ENCODE results near the gene EML5. TPM values are rescaled to one million over a fixed set of nuclear protein-coding genes. Genes with fewer than 3 reads are reported as not detected.

Gene EML5
- total RNA-seq, 2 donors from 2014 or later: 8.3 to 17.2 TPM

DNA sequence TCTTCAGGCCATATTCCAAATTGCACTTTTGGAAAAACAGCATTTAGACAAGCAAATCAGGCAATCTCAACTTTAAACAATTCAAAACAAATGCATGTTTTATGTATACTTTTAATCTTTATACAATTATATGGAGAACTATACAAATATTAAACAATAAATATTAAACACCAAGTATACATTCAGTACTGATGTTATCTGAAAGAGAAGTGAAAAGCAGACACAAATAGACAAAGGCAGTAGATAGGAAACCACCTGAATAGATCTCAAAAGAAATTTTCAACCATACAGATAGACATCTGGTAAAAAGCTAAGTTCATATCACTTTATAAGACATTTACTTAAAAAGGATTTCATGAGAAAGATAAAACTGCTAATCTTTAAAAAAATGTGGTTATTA lies 164.7 kb downstream of the EML5 start:
- Histone ChIP-seq H3K9me3 (no peaks in the 10 kb centered on the region), H3K4me1 (replicated peaks) (no peaks in the 10 kb centered on the region), H3K27ac (no peak overlapping the region), H3K27me3 (replicated peaks; ENCODE audit: insufficient read depth) (no peaks in the 10 kb centered on the region), H3K36me3 (no peaks in the 10 kb centered on the region), H3K4me3 (no peak overlapping the region)
- intact Hi-C loops (cut with DNase I): no loop called here
- DNase-seq (ENCODE audit: low spot score): no peak
- TF ChIP-seq POLR2A (IDR thresholded peaks at IDR 0.05): no peak
- TF ChIP-seq, protein P1, sequence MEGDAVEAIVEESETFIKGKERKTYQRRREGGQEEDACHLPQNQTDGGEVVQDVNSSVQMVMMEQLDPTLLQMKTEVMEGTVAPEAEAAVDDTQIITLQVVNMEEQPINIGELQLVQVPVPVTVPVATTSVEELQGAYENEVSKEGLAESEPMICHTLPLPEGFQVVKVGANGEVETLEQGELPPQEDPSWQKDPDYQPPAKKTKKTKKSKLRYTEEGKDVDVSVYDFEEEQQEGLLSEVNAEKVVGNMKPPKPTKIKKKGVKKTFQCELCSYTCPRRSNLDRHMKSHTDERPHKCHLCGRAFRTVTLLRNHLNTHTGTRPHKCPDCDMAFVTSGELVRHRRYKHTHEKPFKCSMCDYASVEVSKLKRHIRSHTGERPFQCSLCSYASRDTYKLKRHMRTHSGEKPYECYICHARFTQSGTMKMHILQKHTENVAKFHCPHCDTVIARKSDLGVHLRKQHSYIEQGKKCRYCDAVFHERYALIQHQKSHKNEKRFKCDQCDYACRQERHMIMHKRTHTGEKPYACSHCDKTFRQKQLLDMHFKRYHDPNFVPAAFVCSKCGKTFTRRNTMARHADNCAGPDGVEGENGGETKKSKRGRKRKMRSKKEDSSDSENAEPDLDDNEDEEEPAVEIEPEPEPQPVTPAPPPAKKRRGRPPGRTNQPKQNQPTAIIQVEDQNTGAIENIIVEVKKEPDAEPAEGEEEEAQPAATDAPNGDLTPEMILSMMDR (IDR thresholded peaks at IDR 0.05): no peak

DNA sequence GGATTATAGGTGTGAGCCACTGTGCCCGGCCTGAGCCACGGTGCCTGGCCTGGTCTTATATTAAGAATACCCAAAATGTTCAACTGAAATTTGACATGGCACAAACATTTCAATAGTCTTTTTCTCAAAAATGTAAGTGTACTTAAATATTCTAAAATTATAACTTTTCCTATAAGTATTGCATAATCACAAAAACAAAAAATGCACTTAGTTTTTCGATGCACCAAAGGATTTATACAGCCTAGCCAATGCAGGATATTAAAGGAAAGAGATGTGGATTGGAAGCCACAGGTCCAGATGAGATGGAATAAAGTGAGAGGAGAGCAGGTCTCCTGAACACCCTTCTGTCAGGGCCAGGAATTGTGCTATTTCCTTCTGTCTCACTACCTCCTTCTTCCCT lies 167.1 kb downstream of the EML5 start:
- Histone ChIP-seq H3K9me3 (no peaks in the 10 kb centered on the region), H3K27me3 (replicated peaks; ENCODE audit: insufficient read depth) (no peaks in the 10 kb centered on the region), H3K27ac (no peak overlapping the region), H3K4me3 (no peak overlapping the region), H3K36me3 (no peaks in the 10 kb centered on the region), H3K4me1 (replicated peaks) (no peaks in the 10 kb centered on the region)
- no peak for DNase-seq (ENCODE audit: low spot score)
- TF ChIP-seq POLR2A (IDR thresholded peaks at IDR 0.05) (no peak), POLR2AphosphoS5 (IDR thresholded peaks at IDR 0.05) (no peak)
- TF ChIP-seq, protein P1 (IDR thresholded peaks at IDR 0.05): no peak
- intact Hi-C loops (cut with DNase I): no loop called here
- 94% methylated on average over 3 of the region's 3 CpGs for WGBS

DNA sequence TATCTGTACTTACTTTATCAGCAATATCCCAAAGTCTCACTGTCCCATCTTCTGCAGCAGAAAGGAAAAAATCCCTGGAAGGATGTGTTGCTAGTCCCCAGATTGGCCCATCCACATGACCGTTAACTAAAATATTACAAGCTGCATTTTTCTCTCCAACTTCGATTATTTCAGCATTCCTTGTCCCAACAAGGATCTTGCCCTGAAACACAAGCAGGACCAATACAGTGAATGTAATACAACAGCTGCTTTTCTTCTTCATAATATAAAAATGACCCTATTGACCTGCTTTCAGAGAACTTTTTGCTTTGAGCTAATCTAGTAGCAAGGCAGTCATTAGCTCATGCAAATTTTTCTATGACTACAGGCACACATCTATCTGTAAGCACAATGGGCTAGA lies 171.7 kb downstream of the EML5 start:
- peaks cover 0 to 2% of the 10 kb centered on the region in 2 donors for H3K36me3 ChIP-seq
- WGBS: 61% methylated on average over 2 of the region's 2 CpGs
- intact Hi-C loops (cut with DNase I): no loop called here
- no peak for DNase-seq (ENCODE audit: low spot score)
- H3K27me3 ChIP-seq (replicated peaks; ENCODE audit: insufficient read depth): no peaks in the 10 kb centered on the region
- no peaks in the 10 kb centered on the region for H3K4me1 ChIP-seq (replicated peaks)
- no peaks in the 10 kb centered on the region for H3K9me3 ChIP-seq
- TF ChIP-seq POLR2A (IDR thresholded peaks at IDR 0.05): no peak
- TF ChIP-seq, protein P1 (IDR thresholded peaks at IDR 0.05): no peak
- TF ChIP-seq POLR2AphosphoS5 (IDR thresholded peaks at IDR 0.05): no peak
- H3K27ac ChIP-seq: no peak overlapping the region
- H3K4me3 ChIP-seq: no peak overlapping the region

DNA sequence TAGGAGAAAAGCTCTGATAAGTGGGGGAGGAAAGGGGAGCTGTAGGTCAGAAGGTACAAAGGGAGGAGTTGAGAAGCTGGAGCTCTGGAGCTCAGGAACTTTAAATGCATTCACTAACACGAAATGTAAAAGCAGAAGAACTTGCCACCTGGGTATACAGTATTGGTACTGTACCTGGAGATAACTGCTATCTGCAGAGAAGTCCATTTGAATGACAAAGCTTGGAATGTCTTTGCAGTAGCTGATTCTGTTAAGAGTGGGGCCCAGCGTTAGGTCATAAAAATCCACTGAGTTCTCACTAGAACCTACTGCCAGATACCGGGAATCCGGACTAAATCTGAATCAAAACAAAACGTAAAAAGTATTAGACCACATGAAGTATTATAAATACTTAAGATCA lies 174.3 kb downstream of the EML5 start:
- no peaks in the 10 kb centered on the region for H3K4me1 ChIP-seq (replicated peaks)
- no peak for DNase-seq (ENCODE audit: low spot score)
- H3K36me3 ChIP-seq: peaks cover 0 to 2% of the 10 kb centered on the region in 2 donors
- 61% methylated on average over 5 of the region's 5 CpGs for WGBS
- H3K9me3 ChIP-seq: no peaks in the 10 kb centered on the region
- intact Hi-C loops (cut with DNase I): no loop called here
- H3K4me3 ChIP-seq: no peak overlapping the region
- H3K27me3 ChIP-seq (replicated peaks; ENCODE audit: insufficient read depth): no peaks in the 10 kb centered on the region
- no peak overlapping the region for H3K27ac ChIP-seq
- TF ChIP-seq, protein P1 (IDR thresholded peaks at IDR 0.05): no peak
- TF ChIP-seq POLR2A (IDR thresholded peaks at IDR 0.05) (no peak), POLR2AphosphoS5 (IDR thresholded peaks at IDR 0.05) (no peak)

DNA sequence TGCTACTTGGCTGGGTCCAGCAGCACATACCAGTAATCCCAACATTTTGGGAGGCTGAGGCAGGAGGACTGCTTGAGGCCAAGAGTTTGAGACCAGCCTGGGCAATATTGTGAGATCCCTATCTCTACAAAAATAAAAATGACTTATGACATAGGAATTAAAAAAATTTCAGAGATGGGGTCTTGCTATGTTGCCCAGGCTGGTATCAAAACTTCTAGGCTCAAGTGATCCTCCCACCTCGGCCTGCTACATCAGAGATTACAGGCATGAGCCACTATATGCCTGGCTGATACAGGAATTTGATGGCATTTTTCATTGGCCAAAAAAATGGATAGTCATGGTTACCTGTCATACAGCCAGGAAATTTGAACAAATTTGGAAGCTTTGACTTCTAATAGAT lies 175.3 kb downstream of the EML5 start:
- no peak overlapping the region for H3K27ac ChIP-seq
- TF ChIP-seq, protein P1 (IDR thresholded peaks at IDR 0.05): no peak
- TF ChIP-seq POLR2A (IDR thresholded peaks at IDR 0.05) (no peak), POLR2AphosphoS5 (IDR thresholded peaks at IDR 0.05) (no peak)
- intact Hi-C loops (cut with DNase I): no loop called here
- no peak for DNase-seq (ENCODE audit: low spot score)
- no peaks in the 10 kb centered on the region for H3K27me3 ChIP-seq (replicated peaks; ENCODE audit: insufficient read depth)
- H3K36me3 ChIP-seq: peaks cover 0 to 2% of the 10 kb centered on the region in 2 donors
- H3K4me1 ChIP-seq (replicated peaks): no peaks in the 10 kb centered on the region
- H3K9me3 ChIP-seq: no peaks in the 10 kb centered on the region
- WGBS: 100% methylated on average over 1 of the region's 1 CpG
- no peak overlapping the region for H3K4me3 ChIP-seq

Measured in prostate gland (tissue), 2 donors.